Inflammatory macrophage treated with lipopolysaccharide for 4 hours (primary cell): ENCODE results near the gene ID3.

Experiments used
- DNase-seq: peaks from one replicate; pipeline ENCODE4 v3.0.0-alpha.2; 2020

ID3 gene

GRCh38 chr1:23524716-23525401 is 34.4 kb downstream of the ID3 start:
- DNase-seq, result no peak

DNA sequence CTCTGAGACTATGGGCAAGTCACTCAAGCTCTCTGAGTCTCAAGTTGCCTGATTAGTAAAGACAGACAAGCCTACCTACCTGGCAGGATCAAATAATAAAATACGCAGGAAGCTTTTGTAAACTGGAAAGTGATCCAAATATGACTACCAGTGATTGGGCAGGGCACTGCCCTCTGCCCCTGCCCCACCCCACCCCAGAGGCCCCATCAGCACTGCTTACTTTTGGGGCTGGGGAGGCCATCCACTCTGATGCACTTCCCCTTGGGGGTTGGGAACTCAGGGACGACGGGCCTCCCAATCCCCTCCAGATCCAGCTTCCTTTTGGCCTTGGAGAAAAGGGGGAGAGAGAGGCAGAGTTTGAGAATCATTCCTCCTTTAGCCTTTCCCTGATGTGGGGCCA is 35.1 kb downstream of the ID3 start:
- DNase-seq, result no peak

DNA sequence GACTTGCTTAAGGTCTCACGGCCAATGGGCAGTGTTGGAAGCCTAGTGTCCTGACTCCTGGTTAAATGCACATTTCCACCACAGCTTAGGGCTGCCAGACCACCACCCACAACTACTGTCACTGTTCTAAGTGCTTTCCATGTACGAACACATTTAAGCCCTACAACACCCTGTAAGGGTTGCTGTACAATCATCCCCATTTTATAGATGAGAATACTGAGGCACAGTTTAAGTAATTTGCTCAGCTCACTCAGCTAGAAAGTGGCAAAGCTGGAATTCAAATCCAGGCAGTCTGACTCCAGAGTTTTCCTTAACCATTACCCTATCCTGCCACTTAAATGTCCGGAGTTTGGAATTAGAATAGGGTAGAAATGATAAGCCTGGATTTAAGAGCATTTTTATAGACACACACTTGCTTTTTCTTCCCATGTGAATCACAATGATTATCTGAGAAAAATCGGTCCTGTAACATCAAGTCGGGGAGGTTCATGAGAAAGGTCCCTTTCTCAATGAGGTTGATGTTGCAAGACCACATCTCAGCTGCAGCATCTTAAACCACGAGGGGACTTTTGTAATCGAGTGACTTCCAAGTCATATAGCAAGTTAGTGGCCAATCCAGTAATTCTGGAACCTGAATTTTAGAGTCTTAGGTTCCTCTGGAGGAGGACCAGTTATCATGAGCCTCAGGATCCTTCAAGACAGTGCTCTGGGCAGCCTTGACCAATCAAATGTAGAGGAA is 36.9 kb downstream of the ID3 start:
- DNase-seq, result peak; percentile 98

DNA sequence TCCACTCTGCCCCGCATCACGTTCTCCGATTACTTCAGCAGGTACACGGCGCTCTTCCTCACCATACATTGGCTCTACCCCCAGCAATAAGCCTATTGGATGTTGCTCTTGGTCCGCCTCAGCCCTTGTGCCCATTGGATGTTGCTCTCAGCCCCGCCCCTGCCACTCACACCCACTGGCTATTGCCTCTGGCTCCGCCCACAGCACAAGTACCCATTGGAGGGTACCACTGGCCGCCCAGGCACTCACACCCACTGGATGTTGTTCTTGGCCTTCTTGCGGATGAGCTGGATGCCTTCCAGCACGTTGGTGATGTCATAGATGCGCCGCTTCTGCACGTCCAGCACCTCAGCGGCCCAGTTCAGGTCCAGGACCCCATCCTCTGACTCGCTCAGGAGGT is 37.7 kb downstream of the ID3 start:
- no peak for DNase-seq

- DNase-seq, result no peak
These were observed 41.7 kb downstream of the ID3 start for GRCh38 chr1:23517581-23517980.

GRCh38 chr1:23515905-23516304 is 43.4 kb downstream of the ID3 start:
- no peak for DNase-seq

DNA sequence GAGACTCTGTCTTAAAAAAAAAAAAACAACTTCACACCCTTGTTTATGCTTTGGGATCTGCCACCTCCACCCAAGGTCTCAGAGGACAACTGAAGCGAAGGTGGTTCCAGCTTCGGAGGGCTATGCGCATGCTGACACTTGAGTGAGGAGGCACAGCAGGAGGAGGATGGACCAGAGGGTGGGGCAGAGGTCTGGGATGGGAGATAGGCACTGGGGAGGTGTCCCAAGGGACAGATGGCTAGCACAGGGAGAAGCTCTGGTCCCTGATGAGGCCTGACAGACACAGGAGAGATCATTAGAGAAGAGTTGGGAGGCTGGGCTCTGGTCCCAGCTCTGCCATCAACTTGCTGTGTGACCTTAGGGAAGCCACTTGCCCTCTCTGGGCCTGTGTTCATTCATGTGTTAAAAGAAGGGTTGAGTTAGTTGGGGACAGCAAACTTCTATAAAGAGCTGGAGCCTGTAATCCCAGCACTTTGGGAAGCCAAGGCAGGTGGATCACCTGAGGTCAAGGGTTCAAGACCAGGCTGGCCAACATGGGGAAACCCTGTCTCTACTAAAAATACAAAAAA is 45.1 kb downstream of the ID3 start:
- no peak for DNase-seq

DNA sequence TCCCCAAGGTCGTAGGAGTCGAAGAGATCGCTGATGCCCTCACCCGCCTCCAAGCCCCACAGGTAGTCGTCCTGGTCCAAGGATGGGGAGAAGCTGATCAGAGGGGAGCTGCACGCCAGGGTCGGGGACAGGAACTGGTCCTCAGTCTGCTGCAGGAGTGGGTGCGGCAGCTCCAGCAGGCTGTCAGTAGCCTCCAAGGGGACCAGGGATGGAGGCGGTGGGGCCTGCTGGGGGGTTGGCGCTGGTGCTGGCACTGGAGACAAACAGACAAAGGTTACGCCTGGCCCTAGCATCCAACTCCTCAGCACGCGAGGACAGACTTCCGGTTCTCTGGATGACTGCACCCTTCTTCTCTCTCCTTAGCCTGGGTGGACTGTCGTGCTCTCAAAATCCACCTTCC is 49.4 kb downstream of the ID3 start:
- no peak for DNase-seq
